IPS-20b (cell line): ENCODE measurements around the gene BHLHE41.

Experiments used
- H3K27ac ChIP-seq: one replicate; pipeline ENCODE4 v1.5.1; 2013; ENCODE audit warnings: low read length
- H3K27me3 ChIP-seq: 2 replicates; pipeline ENCODE4 v1.6.1; 2013; ENCODE audit warnings: mild to moderate bottlenecking, low read length, inconsistent platforms; ENCODE audit not compliant: insufficient read depth
- H3K36me3 ChIP-seq: 2 replicates; pipeline ENCODE4 v1.6.1; 2013; ENCODE audit warnings: low read depth, mild to moderate bottlenecking, inconsistent platforms, low read length, moderate library complexity; ENCODE audit not compliant: insufficient read depth
- H3K4me1 ChIP-seq: 2 replicates; pipeline ENCODE4 v1.6.1; 2013; ENCODE audit warnings: mild to moderate bottlenecking, control low read depth, inconsistent platforms, low read length, moderate library complexity; ENCODE audit not compliant: insufficient read depth
- H3K4me3 ChIP-seq: 2 replicates; pipeline ENCODE4 v1.5.1; 2013; ENCODE audit warnings: mild to moderate bottlenecking, low read length, inconsistent platforms
- H3K9ac ChIP-seq: 2 replicates; pipeline ENCODE4 v1.6.1; 2013; ENCODE audit warnings: low read depth, mild to moderate bottlenecking, inconsistent platforms, low read length, moderate library complexity
- H3K9me3 ChIP-seq: 2 replicates; pipeline ENCODE4 v1.6.1; 2013; ENCODE audit warnings: mild to moderate bottlenecking, low read depth, low read length, inconsistent platforms; ENCODE audit not compliant: insufficient read depth

BHLHE41 gene

DNA sequence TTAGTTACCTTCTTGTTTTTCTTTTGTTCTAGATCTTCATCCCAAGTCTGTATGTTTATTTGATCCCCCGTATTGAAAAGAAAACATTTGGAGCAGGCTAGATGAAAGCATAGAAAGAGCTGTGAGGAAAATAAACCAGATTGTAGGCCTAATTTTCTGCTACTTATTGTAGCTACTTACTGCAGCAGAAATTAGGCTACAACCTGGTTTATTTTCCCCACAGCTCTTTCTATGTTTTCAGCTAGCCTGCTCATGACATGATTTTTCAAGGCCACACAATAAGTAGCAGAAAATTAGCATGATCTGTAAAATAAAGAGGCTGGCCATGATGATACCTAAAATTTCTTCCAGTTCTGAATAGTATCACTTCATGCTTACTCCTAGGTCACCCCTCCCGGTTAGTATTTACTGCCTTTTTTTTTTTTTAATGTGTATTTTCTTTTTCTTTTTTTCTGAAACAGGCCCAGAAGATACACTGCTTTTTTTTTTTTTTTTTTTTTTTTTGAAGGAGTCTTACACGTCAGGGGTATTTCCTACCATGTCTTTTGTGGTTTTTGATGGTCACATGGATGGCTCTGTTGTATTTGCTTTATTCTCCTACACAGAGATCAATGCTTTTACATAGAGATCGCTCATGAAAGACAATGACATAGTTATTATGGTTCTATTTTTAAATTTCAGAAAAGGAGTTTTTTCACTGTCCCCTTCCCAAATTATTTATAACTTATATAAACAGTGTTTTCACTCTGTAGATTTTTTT, 32.3 kb downstream of the BHLHE41 start:
- H3K27ac ChIP-seq = no peak overlapping the region

GRCh38 chr12:26091822-26092221, 33.0 kb downstream of the BHLHE41 start:
- H3K9ac ChIP-seq = no peak overlapping the region
- H3K36me3 ChIP-seq = no peaks in the 10 kb centered on the region
- H3K27me3 ChIP-seq = no peaks in the 10 kb centered on the region
- H3K27ac ChIP-seq = no peak overlapping the region
- H3K4me3 ChIP-seq = no peak overlapping the region
- H3K4me1 ChIP-seq = 0 out of 2 replicates have a peak, but pooled peaks cover 3% of the 10 kb centered on the region
- H3K9me3 ChIP-seq = no peaks in the 10 kb centered on the region

More for the DNA sequence above, 32.3 kb downstream of the BHLHE41 start:
- H3K4me1 ChIP-seq = 0 out of 2 replicates have a peak, but pooled peaks cover 3% of the 10 kb centered on the region
- no peaks in the 10 kb centered on the region for H3K27me3 ChIP-seq
- no peak overlapping the region for H3K4me3 ChIP-seq
- H3K36me3 ChIP-seq = no peaks in the 10 kb centered on the region
- H3K9me3 ChIP-seq = no peaks in the 10 kb centered on the region
- no peak overlapping the region for H3K9ac ChIP-seq

GRCh38 chr12:26090836-26091510, 33.9 kb downstream of the BHLHE41 start:
- Histone ChIP-seq H3K27me3 (no peaks in the 10 kb centered on the region), H3K9ac (no peak overlapping the region), H3K4me3 (no peak overlapping the region), H3K27ac (no peak overlapping the region), H3K36me3 (no peaks in the 10 kb centered on the region), H3K4me1 (0 out of 2 replicates have a peak, but pooled peaks cover 3% of the 10 kb centered on the region), H3K9me3 (no peaks in the 10 kb centered on the region)

DNA sequence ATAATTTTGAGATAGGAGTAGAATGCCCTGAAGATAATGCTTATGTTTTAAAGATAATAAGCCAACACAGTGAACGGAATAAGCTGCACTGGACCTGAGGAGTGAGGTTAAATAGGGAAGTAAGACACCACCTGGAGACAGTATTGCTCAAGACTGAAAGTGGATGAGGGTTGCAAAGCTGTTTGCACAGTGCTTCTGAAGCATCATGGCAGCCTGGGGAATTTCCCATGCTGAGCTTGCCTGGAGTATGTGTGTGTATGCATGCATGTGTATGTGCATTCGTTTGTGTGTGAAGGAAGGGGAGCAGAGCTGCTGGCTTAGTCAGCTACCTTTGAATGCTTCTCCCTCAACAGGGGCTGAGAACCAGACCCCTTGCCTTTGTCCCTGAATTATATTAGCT, 35.8 kb downstream of the BHLHE41 start:
- no peak overlapping the region for H3K9ac ChIP-seq
- H3K4me3 ChIP-seq = no peak overlapping the region
- 0 out of 2 replicates have a peak, but pooled peaks cover 3% of the 10 kb centered on the region for H3K4me1 ChIP-seq
- no peak overlapping the region for H3K27ac ChIP-seq
- no peaks in the 10 kb centered on the region for H3K27me3 ChIP-seq
- no peaks in the 10 kb centered on the region for H3K36me3 ChIP-seq
- no peaks in the 10 kb centered on the region for H3K9me3 ChIP-seq

DNA sequence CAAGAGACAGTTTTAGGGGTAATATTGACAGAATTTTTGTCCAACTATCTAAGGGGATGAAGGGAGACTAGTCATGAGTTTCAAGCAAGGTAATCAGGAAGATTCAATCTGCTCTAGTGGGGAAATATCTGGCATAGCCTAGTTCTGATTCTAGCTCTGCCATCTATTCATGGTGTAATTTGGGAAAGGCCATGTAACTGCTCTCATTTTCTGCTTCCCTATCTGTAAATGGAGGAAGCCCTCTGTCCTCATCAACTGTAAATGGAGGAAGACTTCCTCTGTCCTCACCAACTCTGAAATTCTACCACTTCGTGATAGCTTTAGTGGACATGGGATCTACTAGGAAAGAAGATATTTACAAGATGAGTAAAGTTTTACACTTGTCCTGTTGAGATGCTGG, 37.9 kb downstream of the BHLHE41 start:
- Histone ChIP-seq H3K27ac (no peak overlapping the region), H3K9me3 (peaks cover 7% of the 10 kb centered on the region), H3K4me1 (0 out of 2 replicates have a peak, but pooled peaks cover 3% of the 10 kb centered on the region), H3K27me3 (no peaks in the 10 kb centered on the region), H3K4me3 (no peak overlapping the region), H3K9ac (no peak overlapping the region), H3K36me3 (no peaks in the 10 kb centered on the region)

DNA sequence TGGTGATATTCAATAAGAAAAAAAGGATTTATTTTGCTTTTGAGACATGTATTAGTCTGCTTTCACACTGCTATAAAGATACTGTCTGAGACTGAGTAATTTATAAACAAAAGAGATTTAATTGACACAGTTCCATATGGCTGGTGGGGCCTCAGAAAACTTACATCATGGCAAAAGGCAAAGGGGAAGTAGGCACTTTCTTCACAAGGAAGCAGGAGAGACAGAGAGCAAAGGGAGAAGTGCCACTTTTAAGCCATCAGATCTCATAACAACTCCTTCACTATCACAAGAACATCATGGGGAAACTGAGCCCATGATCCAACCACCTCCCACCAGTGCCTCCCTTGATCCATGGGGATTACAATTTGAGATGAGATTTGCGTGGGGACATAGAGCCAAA, 43.9 kb downstream of the BHLHE41 start:
- H3K27me3 ChIP-seq = no peaks in the 10 kb centered on the region
- no peak overlapping the region for H3K27ac ChIP-seq
- no peaks in the 10 kb centered on the region for H3K4me1 ChIP-seq
- H3K4me3 ChIP-seq = no peak overlapping the region
- H3K9me3 ChIP-seq = peaks cover 12% of the 10 kb centered on the region
- H3K9ac ChIP-seq = no peak overlapping the region
- no peaks in the 10 kb centered on the region for H3K36me3 ChIP-seq

DNA sequence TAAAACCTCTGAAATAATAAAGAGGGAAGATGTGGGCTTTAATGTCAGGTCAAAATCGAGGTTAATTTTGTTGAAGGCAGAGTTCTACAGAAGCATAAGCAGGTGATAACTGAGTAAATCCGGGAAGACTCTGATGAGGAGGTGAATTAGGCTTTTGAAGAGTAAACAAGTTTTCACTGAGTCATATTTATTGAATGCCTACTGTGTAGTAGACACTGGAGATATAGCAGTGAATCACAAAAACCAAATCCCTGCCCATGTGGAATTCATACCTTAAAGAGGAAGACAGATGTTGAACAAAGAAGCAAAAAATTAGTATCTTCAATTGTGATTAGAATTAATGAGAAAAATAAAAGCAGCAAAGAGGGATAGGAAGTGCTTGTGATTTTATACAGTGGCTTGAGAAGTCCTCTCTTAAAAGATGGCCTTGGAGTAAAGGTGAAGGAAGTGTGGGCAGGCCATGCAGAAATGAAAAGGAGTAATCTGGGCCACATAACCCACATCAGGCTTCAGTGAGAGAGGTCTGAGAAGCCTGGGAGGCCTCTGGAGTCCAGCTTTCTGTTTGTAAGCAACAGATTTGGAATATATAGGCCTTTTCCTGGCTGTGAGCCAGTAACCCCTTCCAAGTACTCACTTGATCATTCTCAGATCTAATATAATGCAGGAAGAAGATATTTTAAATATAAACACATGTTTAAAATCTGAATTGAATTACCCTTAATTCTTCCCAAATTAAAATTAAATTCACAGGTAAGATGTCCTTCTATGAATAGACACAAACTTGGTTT, 46.7 kb downstream of the BHLHE41 start:
- Histone ChIP-seq H3K9ac (no peak overlapping the region), H3K9me3 (peaks cover 12% of the 10 kb centered on the region), H3K4me3 (no peak overlapping the region), H3K36me3 (no peaks in the 10 kb centered on the region), H3K27ac (no peak overlapping the region), H3K4me1 (no peaks in the 10 kb centered on the region), H3K27me3 (no peaks in the 10 kb centered on the region)
